GM21528 (cell line): ENCODE results near the gene RAET1G.
"Not testable (repeated sequence)": the region's sequence is repeated elsewhere in the genome, so short reads cannot be mapped to it uniquely, and the experiment has no call there.

Experiments used
- ATAC-seq: cut with Tn5 transposase; IDR thresholded peaks from one replicate; pipeline ENCODE4 v1.9.1; 2021; ENCODE audit warnings: mild to moderate bottlenecking, moderate library complexity; ENCODE audit not compliant: unreplicated experiment, low FRiP score

Gene RAET1G

GRCh38 chr6:149922642-149923326, at the start of gene RAET1G:
RAET1G (minus strand) TSS chr6:149923121; CDS start chr6:149923010, 111 bp downstream.
- ATAC-seq, result no peak

- ATAC-seq, result no peak
These were observed 46.7 kb upstream of the RAET1G start for GRCh38 chr6:149969635-149970034.

GRCh38 chr6:149968909-149969308, 46.0 kb upstream of the RAET1G start:
- ATAC-seq, result not testable (repeated sequence)

GRCh38 chr6:149967999-149968398, 45.1 kb upstream of the RAET1G start:
- ATAC-seq, result not testable (repeated sequence)

- no peak for ATAC-seq
These were observed 44.7 kb upstream of the RAET1G start for GRCh38 chr6:149967591-149967990.

GRCh38 chr6:149966319-149966718, 43.4 kb upstream of the RAET1G start:
- not testable (repeated sequence) for ATAC-seq

DNA sequence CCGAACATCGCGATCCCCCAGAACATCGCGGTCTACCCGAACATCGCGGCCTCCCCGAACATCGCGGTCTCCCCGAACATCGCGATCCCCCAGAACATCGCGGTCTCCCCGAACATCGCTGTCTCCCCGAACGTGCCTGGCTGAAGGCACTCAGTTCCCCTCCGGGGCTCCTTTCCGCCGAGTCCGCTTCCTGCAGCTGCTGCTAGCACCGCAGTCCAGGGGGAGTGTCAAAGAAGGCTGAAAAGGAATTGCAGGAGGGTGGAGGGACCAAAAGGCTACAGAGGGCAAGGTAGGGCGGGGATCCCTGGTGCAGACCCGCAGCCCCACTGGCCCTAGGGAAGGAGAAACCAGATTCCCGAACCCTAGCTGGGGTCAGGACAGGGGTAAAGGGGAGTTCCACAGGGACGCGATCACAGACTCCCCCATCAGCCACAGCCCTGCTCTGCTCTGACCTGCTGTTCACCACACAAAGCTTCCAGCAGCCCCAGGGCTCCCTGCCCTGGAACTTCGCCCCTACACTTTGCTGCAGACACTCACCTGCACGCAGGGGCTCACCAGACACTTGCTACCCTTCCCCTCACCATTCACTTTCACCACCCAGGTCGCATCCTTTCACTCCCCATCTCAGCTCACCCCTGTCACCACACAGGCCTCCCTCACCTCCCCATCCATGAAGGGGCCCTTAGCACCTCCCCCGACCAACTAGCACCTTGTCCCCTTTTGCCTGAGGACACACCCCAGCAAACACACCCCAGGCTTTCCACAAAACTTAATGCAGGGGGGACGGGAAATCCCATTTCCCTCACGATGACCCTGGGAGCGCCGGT, 42.5 kb upstream of the RAET1G start:
- ATAC-seq, result no peak

DNA sequence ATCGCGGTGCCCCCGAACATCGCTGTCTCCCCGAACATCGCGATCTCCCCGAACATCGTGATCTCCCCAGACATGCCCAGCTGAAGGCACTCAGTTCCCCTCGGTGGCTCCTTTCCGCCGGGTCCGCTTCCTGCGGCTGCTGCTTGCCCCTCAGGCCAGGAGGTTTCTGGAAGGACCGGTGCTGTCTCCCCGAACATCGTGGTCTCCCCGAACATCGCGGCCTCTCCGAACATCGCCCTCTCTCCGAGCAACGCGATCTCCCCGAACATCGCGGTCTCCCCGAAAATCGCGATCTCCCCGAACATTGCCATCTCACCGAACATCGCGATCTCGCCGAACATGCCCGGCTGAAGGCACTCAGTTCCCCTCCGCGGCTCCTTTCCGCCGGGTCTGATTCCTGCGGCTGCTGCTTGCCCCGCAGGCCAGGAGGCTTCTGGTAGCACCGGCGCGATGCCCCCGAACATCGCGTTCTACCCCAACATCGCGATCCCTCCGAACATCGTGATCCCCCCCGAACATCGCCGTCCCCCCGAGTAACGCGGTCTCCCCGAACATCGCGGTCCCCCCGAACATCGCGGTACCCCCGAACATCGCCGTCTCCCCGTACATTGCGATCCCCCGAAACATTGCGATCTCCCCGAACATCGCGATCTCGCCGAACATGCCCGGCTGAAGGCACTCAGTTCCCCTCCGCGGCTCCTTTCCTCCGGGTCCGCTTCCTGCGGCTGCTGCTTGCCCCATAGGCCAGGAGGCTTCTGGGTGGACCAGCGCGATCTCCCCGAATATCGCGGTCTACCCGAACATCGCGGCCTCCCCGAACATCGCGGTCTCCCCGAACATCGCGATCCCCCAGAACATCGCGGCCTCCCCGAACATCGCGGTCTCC, 41.6 kb upstream of the RAET1G start:
- no peak for ATAC-seq

GRCh38 chr6:149963462-149964307, 40.8 kb upstream of the RAET1G start, which contains the start of gene ULBP1:
ULBP1 (plus strand) TSS chr6:149963943; CDS start chr6:149964050, 107 bp downstream.
- ATAC-seq, result no peak

- ATAC-seq, result no peak
These were observed 40.2 kb upstream of the RAET1G start for GRCh38 chr6:149963212-149963461.

- no peak for ATAC-seq
These were observed 39.7 kb upstream of the RAET1G start for GRCh38 chr6:149962461-149963211.

DNA sequence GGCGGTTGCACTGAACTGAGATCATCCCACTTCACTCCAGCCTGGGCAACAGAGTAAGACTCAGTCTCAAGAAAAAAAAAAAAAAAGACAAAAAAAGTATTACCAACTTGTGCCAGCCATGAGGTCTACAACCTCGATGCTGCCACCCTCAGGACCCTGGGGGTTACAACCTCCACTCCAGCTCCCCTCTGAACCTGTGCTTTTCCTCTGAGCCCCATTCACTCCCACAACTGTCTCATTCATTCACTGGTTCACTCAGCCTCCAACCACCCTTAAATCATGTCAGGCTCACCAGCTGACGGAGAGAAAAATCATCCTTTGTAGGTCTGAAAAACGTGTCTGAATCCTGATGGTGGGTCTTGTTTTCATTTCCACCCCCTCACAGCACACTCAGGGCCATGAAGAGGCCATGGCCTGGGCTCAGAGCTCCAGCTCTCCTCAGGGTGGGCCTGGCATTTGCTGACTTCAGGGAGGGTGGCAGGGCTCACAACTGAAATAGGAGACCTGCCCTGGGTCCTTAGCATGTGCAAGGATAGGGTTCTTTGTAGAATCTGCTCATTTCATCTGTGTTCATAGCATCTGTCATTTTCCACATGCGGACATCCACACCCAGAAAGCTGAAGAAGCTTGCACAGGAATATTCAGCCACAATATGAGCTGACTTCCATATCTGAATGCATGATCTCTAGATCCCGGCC, 39.0 kb upstream of the RAET1G start:
- ATAC-seq, result no peak

GRCh38 chr6:149960488-149960887, 37.6 kb upstream of the RAET1G start:
- no peak for ATAC-seq

DNA sequence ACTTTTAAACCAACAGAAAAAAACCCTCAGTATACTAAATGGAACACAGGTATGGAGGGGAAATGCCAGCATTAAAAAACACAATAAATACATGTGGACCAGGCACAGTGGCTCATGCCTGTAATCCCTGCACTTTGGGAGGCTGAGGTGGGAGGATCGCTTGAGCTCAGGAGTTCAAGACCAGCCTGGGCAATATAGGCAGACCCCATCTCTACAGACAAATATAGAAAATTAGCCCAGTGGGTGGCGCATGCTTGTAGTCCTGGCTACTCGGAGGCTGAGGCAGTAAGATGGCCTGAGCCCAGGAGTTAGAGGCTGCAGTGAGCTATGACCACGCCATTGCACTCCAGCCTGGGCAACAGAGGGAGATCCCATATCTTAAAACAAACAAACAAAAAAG, 36.9 kb upstream of the RAET1G start:
- not testable (repeated sequence) for ATAC-seq

DNA sequence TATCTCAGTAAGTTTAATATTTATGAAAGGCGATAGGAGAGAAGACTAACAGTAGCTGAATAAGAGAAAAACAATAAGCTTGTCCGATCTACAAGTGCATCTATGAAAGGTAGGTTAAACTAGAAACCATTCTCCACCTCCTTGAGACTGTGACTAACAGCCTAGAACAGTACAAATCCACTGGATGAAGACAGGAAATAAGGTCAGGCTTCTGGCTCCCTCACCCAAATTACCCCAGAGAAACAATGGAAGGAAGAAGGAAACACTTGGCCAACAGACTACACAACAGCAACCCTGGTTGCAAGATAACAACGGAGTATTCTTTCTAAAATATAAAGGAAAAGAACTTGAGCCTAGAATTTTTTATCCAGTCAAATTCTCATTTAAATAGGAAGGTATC, 35.2 kb upstream of the RAET1G start:
- ATAC-seq, result not testable (repeated sequence)

DNA sequence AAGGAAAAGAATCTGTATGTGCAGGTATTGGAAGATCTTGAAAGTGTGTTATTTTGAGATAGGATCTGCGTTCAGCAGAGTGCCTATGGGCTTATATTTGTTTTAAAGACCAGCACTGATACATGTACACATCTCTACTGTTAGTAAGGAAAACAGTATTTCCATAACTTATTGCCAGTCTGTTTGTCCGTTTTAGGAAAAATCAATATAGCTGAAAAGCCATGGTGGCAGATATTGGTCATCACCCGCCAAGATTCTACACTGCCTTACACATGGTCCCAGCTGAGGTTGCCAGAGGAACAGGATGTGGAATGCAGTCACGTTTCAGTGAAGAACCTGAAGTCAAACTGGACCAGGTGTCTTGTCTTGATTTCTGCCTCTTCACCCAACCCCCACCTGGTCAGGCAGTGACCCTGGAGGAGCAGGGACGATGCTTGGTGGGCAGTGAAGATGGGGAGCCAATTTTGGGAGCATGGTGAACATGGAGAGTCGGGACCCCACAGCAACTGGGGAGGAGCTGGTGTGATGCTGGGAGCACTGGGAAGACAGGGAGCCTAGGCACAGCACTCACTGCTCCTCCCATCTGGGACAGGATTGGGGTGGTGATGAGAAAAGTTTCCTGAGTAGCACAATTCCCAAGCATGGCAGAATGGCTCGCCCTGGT, 32.9 kb upstream of the RAET1G start:
- ATAC-seq, result not testable (repeated sequence)

DNA sequence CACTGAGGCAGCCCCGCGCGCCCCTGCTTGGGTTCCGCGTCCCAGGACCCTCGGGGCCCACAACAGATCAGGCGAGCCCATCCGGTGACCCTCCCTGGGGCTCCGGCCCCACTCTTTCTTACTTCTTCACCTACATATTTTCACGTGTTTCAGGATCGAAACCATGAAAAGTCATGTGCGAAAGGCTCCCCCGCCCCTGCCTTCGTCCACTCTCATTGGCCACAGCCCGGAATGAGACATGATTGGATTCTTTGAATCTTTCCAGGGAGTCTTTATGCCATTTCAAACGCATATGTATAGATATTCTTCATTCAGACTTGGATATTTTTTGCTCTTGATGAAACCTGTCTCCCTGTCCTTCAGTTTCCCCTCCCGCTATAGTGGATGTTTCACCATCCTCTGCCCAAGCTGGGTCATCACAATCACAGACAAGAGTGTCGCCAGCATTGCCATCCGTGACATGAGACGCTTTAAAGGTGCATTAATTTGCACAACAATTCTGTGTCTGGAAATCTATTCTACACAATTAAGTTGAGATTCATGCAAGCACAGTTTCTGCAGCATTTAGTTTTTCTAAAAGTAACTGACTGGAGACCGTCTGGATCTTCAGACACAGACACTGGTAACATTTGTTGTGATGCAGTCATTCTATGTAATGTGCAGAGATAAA, 32.2 kb upstream of the RAET1G start:
- ATAC-seq, result not testable (repeated sequence)
